Endothelial cell of umbilical vein (primary cell): ENCODE data around the gene RAB10. TPM values are rescaled to one million over a fixed set of nuclear protein-coding genes. Genes with fewer than 3 reads are reported as not detected.

Source experiments
- BruUV-seq: library from RNA; stranded (reverse); fragments of 400-500 nt; replicated peaks from 2 replicates; lab custom pipeline; 2021; lab: Mats Ljungman, UMichigan
- CTCF ChIA-PET: fragments of 300-600, 350-600 bp; sonication (Branson Sonifier 250); formaldehyde crosslinking; loops from one replicate; lab custom pipeline; 2021; ENCODE audit warnings: antibody characterized with exemption, inconsistent platforms; lab: Charles Lee
- POLR2A ChIA-PET: fragments of 300-600, 350-600 bp; sonication (Branson Sonifier 250); formaldehyde crosslinking; loops from one replicate; lab custom pipeline; 2021; ENCODE audit warnings: antibody characterized with exemption, inconsistent platforms; lab: Charles Lee
- DNase-seq: peaks from one replicate; pipeline ENCODE4 v3.0.0-alpha.2; 2011; ENCODE audit warnings: low read depth, low spot score
- FAIRE-seq: peaks from 2 replicates; lab custom pipeline; 2011; peaks lifted over from hg19 to GRCh38; lab: Jason Lieb, UNC
- H2AFZ ChIP-seq: 2 replicates; pipeline ENCODE4 v1.6.0; 2012; ENCODE audit warnings: low read depth, low read length, control low read depth, inconsistent platforms
- H3K27ac ChIP-seq: 2 replicates; pipeline ENCODE4 v1.5.1; 2011; ENCODE audit warnings: low read depth, mild to moderate bottlenecking, control low read depth, low read length, moderate library complexity; ENCODE audit not compliant: insufficient read depth
- H3K27me3 ChIP-seq, 2 experiments: 2 replicates each; pipeline versions ENCODE4 v1.6.0 to v1.6.1; 2011; ENCODE audit warnings: low read length in 2 of 2, mixed read lengths in 1 of 2; ENCODE audit not compliant: control insufficient read depth in 2 of 2, insufficient read depth in 2 of 2
- H3K36me3 ChIP-seq, 2 experiments: 2 replicates in 1 of 2; 3 replicates in 1 of 2; pipeline ENCODE4 v1.5.1; 2011; ENCODE audit warnings: low read length in 2 of 2, mild to moderate bottlenecking in 1 of 2, moderate library complexity in 1 of 2; ENCODE audit not compliant: control insufficient read depth in 2 of 2, insufficient read depth in 2 of 2; ENCODE audit errors: extremely low read depth in 1 of 2
- H3K4me1 ChIP-seq: 3 replicates; pipeline ENCODE4 v1.5.1; 2011; ENCODE audit warnings: mild to moderate bottlenecking, low read length; ENCODE audit not compliant: control insufficient read depth, insufficient read depth; ENCODE audit errors: extremely low read depth
- H3K4me2 ChIP-seq: 2 replicates; pipeline ENCODE4 v1.6.1; 2011; ENCODE audit warnings: low read length, control low read depth, mixed read lengths; ENCODE audit not compliant: insufficient read depth
- H3K4me3 ChIP-seq, 3 experiments: fragments of 200-600 bp in 1 of 3; sonication (generic), shearing (Covaris generic) in 1 of 3; replicated peaks in 1 of 3; 2 replicates each; pipeline ENCODE4 v1.5.1; 2011 to 2016; ENCODE audit warnings: control low read depth in 3 of 3, low read length in 3 of 3, mild to moderate bottlenecking in 2 of 3, inconsistent platforms in 1 of 3, low read depth in 1 of 3, moderate library complexity in 1 of 3; ENCODE audit not compliant: insufficient read depth in 1 of 3
- H3K79me2 ChIP-seq: 2 replicates; pipeline ENCODE4 v1.6.0; 2012; ENCODE audit warnings: low read length, inconsistent platforms; ENCODE audit not compliant: control insufficient read depth, insufficient read depth
- H3K9ac ChIP-seq: replicated peaks from 2 replicates; pipeline ENCODE3; 2011; ENCODE audit warnings: low read length, control low read depth; ENCODE audit not compliant: insufficient read depth; ENCODE audit errors: extremely low read depth
- H3K9me1 ChIP-seq: replicated peaks from 3 replicates; pipeline ENCODE4 v1.6.0; 2011; ENCODE audit warnings: mild to moderate bottlenecking, low read length; ENCODE audit not compliant: control insufficient read depth, insufficient read depth; ENCODE audit errors: extremely low read depth
- H3K9me3 ChIP-seq: replicated peaks from 2 replicates; pipeline ENCODE4 v1.5.1; 2012; ENCODE audit warnings: low read length, inconsistent platforms; ENCODE audit not compliant: control insufficient read depth, insufficient read depth
- H4K20me1 ChIP-seq: replicated peaks from 2 replicates; pipeline ENCODE3; 2011; ENCODE audit warnings: mild to moderate bottlenecking, low read length; ENCODE audit not compliant: control insufficient read depth, insufficient read depth; ENCODE audit errors: extremely low read depth
- EZH2 ChIP-seq: IDR thresholded peaks from 2 replicates; pipeline ENCODE4 v1.6.1; 2012; ENCODE audit warnings: borderline replicate concordance, low read depth, mild to moderate bottlenecking, moderate library complexity, low read length, inconsistent platforms; ENCODE audit not compliant: severe bottlenecking
- FOS ChIP-seq: IDR thresholded peaks from 2 replicates; pipeline ENCODE4 v1.6.1; 2011; ENCODE audit warnings: mild to moderate bottlenecking, low read length, moderate library complexity, borderline replicate concordance; ENCODE audit not compliant: insufficient read depth
- GATA2 ChIP-seq: IDR thresholded peaks from 2 replicates; pipeline ENCODE4 v1.7.0; 2011; ENCODE audit warnings: low read depth, mild to moderate bottlenecking, moderate library complexity, mixed read lengths, low read length; ENCODE audit not compliant: insufficient read length, insufficient read depth
- JUN ChIP-seq: IDR thresholded peaks from 2 replicates; pipeline ENCODE4 v1.6.1; 2011; ENCODE audit warnings: borderline replicate concordance, low read depth; ENCODE audit not compliant: insufficient read length, insufficient read depth
- MYC ChIP-seq: IDR thresholded peaks from one replicate; pipeline ENCODE4 v1.6.1; 2011; ENCODE audit warnings: mild to moderate bottlenecking, low read depth, low read length
- POLR2A ChIP-seq: IDR thresholded peaks from 2 replicates; pipeline ENCODE4 v1.6.1; 2012; ENCODE audit warnings: low read depth, mild to moderate bottlenecking, control low read depth, low read length
- POLR2AphosphoS5 ChIP-seq: IDR thresholded peaks from 2 replicates; pipeline ENCODE4 v1.6.1; 2012; ENCODE audit warnings: low read depth, mild to moderate bottlenecking, control low read depth, low read length, moderate library complexity; ENCODE audit not compliant: insufficient read depth
- dilution Hi-C: fragments of 300-500 bp; cut with MboI; formaldehyde crosslinking; loops from one replicate; pipeline ENCODE4 v1.15.0; 2019; ENCODE audit warnings: low sequenced_read_pairs; ENCODE audit not compliant: extremely low pct_ligation_motif_present
- intact Hi-C: fragments of 100-400 bp; cut with micrococcal nuclease; formaldehyde crosslinking; loops from one replicate; pipeline ENCODE4 v1.10.0; 2022
- polyA plus RNA-seq, 4 experiments: library from polyadenylated mRNA; depleted of rRNA in 3 of 4; stranded (reverse) in 3 of 4; unstranded in 1 of 4; fragments of >200 nt; gene quantifications; 2 replicates each; pipeline versions ENCODE4 v1.2.1 to v1.2.3, GENCODE V29; 2011 to 2012; ENCODE audit warnings: missing spikeins in 1 of 4
- total RNA-seq: library from RNA; stranded (reverse); gene quantifications from 2 replicates; pipeline ENCODE4 v1.2.3, GENCODE V29; 2021
- TF ChIP-seq, protein P1 (sequence below): IDR thresholded peaks from 2 replicates; pipeline ENCODE4 v1.6.1; 2011; ENCODE audit not compliant: insufficient read depth, insufficient read length
- TF ChIP-seq, protein P2 (sequence below), 2 donors: IDR thresholded peaks; 1 replicate in 1 of 2; 2 replicates in 1 of 2; pipeline ENCODE4 v1.5.1; 2011; ENCODE audit warnings: low read length in 2 of 2, mild to moderate bottlenecking in 2 of 2, moderate library complexity in 2 of 2, control low read depth in 1 of 2, inconsistent platforms in 1 of 2, low read depth in 1 of 2; ENCODE audit not compliant: insufficient read depth in 1 of 2; ENCODE audit errors: extremely low read depth in 1 of 2

Gene RAB10
- total and polyA plus RNA-seq, 2 donors (not counting 3 experiments of a cell fraction or from before 2014, with no cell fraction given), result 45.1 to 104 TPM

DNA sequence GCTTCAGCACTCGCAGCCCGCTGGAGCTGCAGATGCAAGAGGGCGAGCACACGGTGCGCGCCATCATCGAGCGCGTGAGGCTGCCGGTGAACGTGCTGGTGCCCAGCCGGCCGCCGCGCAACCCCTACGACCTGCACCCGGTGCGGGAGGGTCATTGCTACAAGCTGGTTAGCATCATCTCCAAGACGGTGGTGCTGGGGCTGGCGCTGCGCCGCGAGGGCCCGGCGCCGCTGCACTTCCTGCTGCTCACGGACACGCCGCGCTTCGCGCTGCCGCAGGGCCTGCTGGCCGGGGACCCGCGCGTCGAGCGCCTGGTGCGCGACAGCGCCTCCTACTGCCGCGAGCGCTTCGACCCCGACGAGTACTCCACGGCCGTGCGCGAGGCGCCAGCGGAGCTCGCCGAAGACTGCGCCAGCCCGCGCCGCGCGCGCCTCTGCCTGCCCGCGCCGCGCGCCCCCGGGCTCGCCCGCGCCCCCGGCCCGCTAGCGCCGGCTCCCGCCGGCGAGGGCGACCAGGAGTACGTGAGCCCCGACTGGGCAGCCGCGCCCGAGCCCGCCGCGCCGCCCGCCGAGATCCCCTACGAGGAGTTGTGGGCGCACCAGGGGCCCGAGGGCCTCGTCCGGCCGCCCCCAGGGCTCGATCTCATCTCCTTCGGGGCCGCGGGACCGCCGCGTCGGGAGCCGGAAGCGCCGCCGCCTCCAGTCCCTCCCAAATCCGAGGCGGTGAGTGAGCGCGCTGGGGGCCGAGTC is 150.8 kb downstream of the RAB10 start:
- dilution Hi-C loops, result no loop called here
- FAIRE-seq (peak; percentile 73), DNase-seq (peak; percentile 86)
- no peak for TF ChIP-seq JUN
- TF ChIP-seq EZH2, result no peak
- TF ChIP-seq, protein P1, sequence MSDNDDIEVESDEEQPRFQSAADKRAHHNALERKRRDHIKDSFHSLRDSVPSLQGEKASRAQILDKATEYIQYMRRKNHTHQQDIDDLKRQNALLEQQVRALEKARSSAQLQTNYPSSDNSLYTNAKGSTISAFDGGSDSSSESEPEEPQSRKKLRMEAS, result peak; percentile 59
- TF ChIP-seq, protein P2, sequence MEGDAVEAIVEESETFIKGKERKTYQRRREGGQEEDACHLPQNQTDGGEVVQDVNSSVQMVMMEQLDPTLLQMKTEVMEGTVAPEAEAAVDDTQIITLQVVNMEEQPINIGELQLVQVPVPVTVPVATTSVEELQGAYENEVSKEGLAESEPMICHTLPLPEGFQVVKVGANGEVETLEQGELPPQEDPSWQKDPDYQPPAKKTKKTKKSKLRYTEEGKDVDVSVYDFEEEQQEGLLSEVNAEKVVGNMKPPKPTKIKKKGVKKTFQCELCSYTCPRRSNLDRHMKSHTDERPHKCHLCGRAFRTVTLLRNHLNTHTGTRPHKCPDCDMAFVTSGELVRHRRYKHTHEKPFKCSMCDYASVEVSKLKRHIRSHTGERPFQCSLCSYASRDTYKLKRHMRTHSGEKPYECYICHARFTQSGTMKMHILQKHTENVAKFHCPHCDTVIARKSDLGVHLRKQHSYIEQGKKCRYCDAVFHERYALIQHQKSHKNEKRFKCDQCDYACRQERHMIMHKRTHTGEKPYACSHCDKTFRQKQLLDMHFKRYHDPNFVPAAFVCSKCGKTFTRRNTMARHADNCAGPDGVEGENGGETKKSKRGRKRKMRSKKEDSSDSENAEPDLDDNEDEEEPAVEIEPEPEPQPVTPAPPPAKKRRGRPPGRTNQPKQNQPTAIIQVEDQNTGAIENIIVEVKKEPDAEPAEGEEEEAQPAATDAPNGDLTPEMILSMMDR (IDR thresholded peaks at IDR 0.05; ENCODE audit: extremely low read depth in 1 of 2, insufficient read depth in 1 of 2, low read depth in 1 of 2, low read length in 2 of 2), result peak; percentile 70 to 84
- no peak for TF ChIP-seq GATA2
- no peak for TF ChIP-seq MYC
- TF ChIP-seq POLR2AphosphoS5, result peak; percentile 69
- TF ChIP-seq POLR2A, result peak; percentile 53
- no peak for TF ChIP-seq FOS
- H3K79me2 ChIP-seq, result no peaks in the 10 kb centered on the region
- peak overlapping the region; percentile 89 for H2AFZ ChIP-seq
- H3K4me3 ChIP-seq, result peak overlapping the region; percentile 50 to 52 (median 51)
- H3K36me3 ChIP-seq, result no peaks in the 10 kb centered on the region
- H3K4me1 ChIP-seq, result peaks cover 3% of the 10 kb centered on the region
- H3K27me3 ChIP-seq, result no peaks in the 10 kb centered on the region
- no peak overlapping the region for H3K27ac ChIP-seq
- H3K9me1 ChIP-seq, result no peaks in the 10 kb centered on the region
- BruUV-seq, result no TSS peak
- H4K20me1 ChIP-seq, result no peaks in the 10 kb centered on the region
- H3K4me2 ChIP-seq, result peak overlapping the region; percentile 69
- CTCF ChIA-PET, result interaction anchor here (0.5 to 3.2 kb wide), 32 partner anchors 8 to 349 kb away, joined by 3 to 26 read pairs (median 4); partner anchors contain the start of genes GAREM2, KIF3C and RAB10
- peak overlapping the region; percentile 55 for H3K9ac ChIP-seq
- intact Hi-C loops, result no loop called here
- POLR2A ChIA-PET, result no interaction called here
- no peaks in the 10 kb centered on the region for H3K9me3 ChIP-seq
